Measurements from ENCODE around the gene SCGB1D1. TPM values are rescaled to one million over a fixed set of nuclear protein-coding genes. Genes with fewer than 3 reads are reported as not detected.

The SCGB1D1 gene
- total and polyA plus RNA-seq, 7 donors = not detected

Other genes starting within 250 kb of the SCGB1D1 start
- gene BEST1, start 239.9 kb upstream of the SCGB1D1 start, total RNA-seq = 1 to 10 TPM in 2 of 4 donors, under 1 TPM in 2; 0.81 to 2.1 (median 1.2) TPM
- 1 to 10 TPM; 1.3 to 9.8 (median 1.5) TPM for gene BEST1, start 239.9 kb upstream of the SCGB1D1 start, polyA plus RNA-seq
- 1,000 to 10,000 TPM; 2,269 to 5,499 (median 3,297) TPM for gene FTH1, start 222.6 kb upstream of the SCGB1D1 start, total RNA-seq
- over 10,000 TPM in 1 of 3 donors, 1,000 to 10,000 TPM in 2; 2,316 to 16,176 (median 3,132) TPM for gene FTH1, start 222.6 kb upstream of the SCGB1D1 start, polyA plus RNA-seq
- 10 to 100 TPM; 11.0 to 20.1 (median 12.5) TPM for gene INCENP, start 66.2 kb upstream of the SCGB1D1 start, total RNA-seq
- 10 to 100 TPM in 1 of 3 donors, 1 to 10 TPM in 2; 4.8 to 19.0 (median 4.9) TPM for gene INCENP, start 66.2 kb upstream of the SCGB1D1 start, polyA plus RNA-seq
- gene SCGB2A1, start 18.5 kb downstream of the SCGB1D1 start, total RNA-seq = not detected
- gene SCGB2A1, start 18.5 kb downstream of the SCGB1D1 start, polyA plus RNA-seq = not detected
- gene SCGB1D2, start 52.0 kb downstream of the SCGB1D1 start, total RNA-seq = 1 to 10 TPM in 2 of 4 donors, under 1 TPM in 1, not detected in 1; 0.67 to 3.4 (median 1.5) TPM
- 1 to 10 TPM in 2 of 3 donors, under 1 TPM in 1; 0.73 to 8.8 (median 1.1) TPM for gene SCGB1D2, start 52.0 kb downstream of the SCGB1D1 start, polyA plus RNA-seq
- not detected for gene SCGB2A2, start 79.9 kb downstream of the SCGB1D1 start, total RNA-seq
- gene SCGB2A2, start 79.9 kb downstream of the SCGB1D1 start, polyA plus RNA-seq = under 1 TPM in 1 of 3 donors, not detected in 2; 0.59 TPM
- gene SCGB1D4, start 108.9 kb downstream of the SCGB1D1 start, total RNA-seq = not detected
- not detected for gene SCGB1D4, start 108.9 kb downstream of the SCGB1D1 start, polyA plus RNA-seq
- 10 to 100 TPM in 1 of 4 donors, 1 to 10 TPM in 3; 2.2 to 15.0 (median 6.0) TPM for gene ASRGL1, start 147.2 kb downstream of the SCGB1D1 start, total RNA-seq
- 1 to 10 TPM; 3.1 to 5.5 (median 3.6) TPM for gene ASRGL1, start 147.2 kb downstream of the SCGB1D1 start, polyA plus RNA-seq
- not detected for gene SCGB1A1, start 228.8 kb downstream of the SCGB1D1 start, total RNA-seq
- gene SCGB1A1, start 228.8 kb downstream of the SCGB1D1 start, polyA plus RNA-seq = under 1 TPM in 1 of 3 donors, not detected in 2; 0.35 TPM

Data from psoas muscle (tissue), 7 donors.